ENCODE data around the gene HPS1.
A peak's percentile ranks its signal among the peaks of the same experiment; 100 is the strongest.

The HPS1 gene

GRCh38 chr10:98450618-98451017 lies 3.9 kb upstream of the HPS1 start:
- Histone ChIP-seq H3K4me1 (ENCODE audit: control insufficient read depth in 1 of 2, insufficient read depth in 2 of 2, low read length in 2 of 2) (peaks cover 8 to 9% of the 10 kb centered on the region in 2 donors), H3K27ac (ENCODE audit: low read depth, low read length) (no peak overlapping the region), H3K27me3 (ENCODE audit: control insufficient read depth in 1 of 2, insufficient read depth in 2 of 2, low read length in 2 of 2) (no peaks in the 10 kb centered on the region), H3K4me3 (ENCODE audit: low read depth in 1 of 2, low read length in 2 of 2) (no peak overlapping the region), H3K9me3 (ENCODE audit: control insufficient read depth in 1 of 2, low read length in 2 of 2) (no peaks in the 10 kb centered on the region), H3K9ac (ENCODE audit: low read depth in 1 of 2, low read length in 2 of 2) (no peak overlapping the region), H3K36me3 (ENCODE audit: control insufficient read depth in 1 of 2, insufficient read depth in 2 of 2, low read length in 2 of 2) (no peaks in the 10 kb centered on the region)

GRCh38 chr10:98449287-98449686 lies 2.6 kb upstream of the HPS1 start:
- no peaks in the 10 kb centered on the region for H3K27me3 ChIP-seq (ENCODE audit: control insufficient read depth in 1 of 2, insufficient read depth in 2 of 2, low read length in 2 of 2)
- H3K27ac ChIP-seq (ENCODE audit: low read depth, low read length), result no peak overlapping the region
- H3K9me3 ChIP-seq (ENCODE audit: control insufficient read depth in 1 of 2, low read length in 2 of 2), result no peaks in the 10 kb centered on the region
- peaks cover 18 to 22% of the 10 kb centered on the region in 2 donors for H3K4me1 ChIP-seq (ENCODE audit: control insufficient read depth in 1 of 2, insufficient read depth in 2 of 2, low read length in 2 of 2)
- peaks cover 11% of the 10 kb centered on the region in 2 donors for H3K36me3 ChIP-seq (ENCODE audit: control insufficient read depth in 1 of 2, insufficient read depth in 2 of 2, low read length in 2 of 2)
- H3K9ac ChIP-seq (ENCODE audit: low read depth in 1 of 2, low read length in 2 of 2), result no peak overlapping the region
- H3K4me3 ChIP-seq (ENCODE audit: low read depth in 1 of 2, low read length in 2 of 2), result no peak overlapping the region

GRCh38 chr10:98446151-98446660 lies 529 bp downstream of the HPS1 start:
- Histone ChIP-seq H3K27ac (ENCODE audit: low read depth, low read length) (peak overlapping the region; percentile 71), H3K27me3 (ENCODE audit: control insufficient read depth in 1 of 2, insufficient read depth in 2 of 2, low read length in 2 of 2) (no peaks in the 10 kb centered on the region), H3K9me3 (ENCODE audit: control insufficient read depth in 1 of 2, low read length in 2 of 2) (no peaks in the 10 kb centered on the region), H3K9ac (ENCODE audit: low read depth in 1 of 2, low read length in 2 of 2) (peak overlapping the region; percentile 80 to 82), H3K4me1 (ENCODE audit: control insufficient read depth in 1 of 2, insufficient read depth in 2 of 2, low read length in 2 of 2) (peaks cover 18 to 25% of the 10 kb centered on the region in 2 donors), H3K4me3 (ENCODE audit: low read depth in 1 of 2, low read length in 2 of 2) (peak overlapping the region; percentile 88 to 90), H3K36me3 (ENCODE audit: control insufficient read depth in 1 of 2, insufficient read depth in 2 of 2, low read length in 2 of 2) (peaks cover 18 to 33% of the 10 kb centered on the region in 2 donors)

GRCh38 chr10:98445200-98445812 lies 1.4 kb downstream of the HPS1 start:
- peak overlapping the region; percentile 88 to 90 for H3K4me3 ChIP-seq (ENCODE audit: low read depth in 1 of 2, low read length in 2 of 2)
- no peak overlapping the region for H3K27ac ChIP-seq (ENCODE audit: low read depth, low read length)
- H3K27me3 ChIP-seq (ENCODE audit: control insufficient read depth in 1 of 2, insufficient read depth in 2 of 2, low read length in 2 of 2), result no peaks in the 10 kb centered on the region
- peaks cover 18 to 37% of the 10 kb centered on the region in 2 donors for H3K36me3 ChIP-seq (ENCODE audit: control insufficient read depth in 1 of 2, insufficient read depth in 2 of 2, low read length in 2 of 2)
- H3K9me3 ChIP-seq (ENCODE audit: control insufficient read depth in 1 of 2, low read length in 2 of 2), result no peaks in the 10 kb centered on the region
- H3K9ac ChIP-seq (ENCODE audit: low read depth in 1 of 2, low read length in 2 of 2), result peak overlapping the region in 1 of 2 donors; percentile 82
- peaks cover 18 to 25% of the 10 kb centered on the region in 2 donors for H3K4me1 ChIP-seq (ENCODE audit: control insufficient read depth in 1 of 2, insufficient read depth in 2 of 2, low read length in 2 of 2)

- peaks cover 18 to 40% of the 10 kb centered on the region in 2 donors for H3K36me3 ChIP-seq (ENCODE audit: control insufficient read depth in 1 of 2, insufficient read depth in 2 of 2, low read length in 2 of 2)
- H3K9ac ChIP-seq (ENCODE audit: low read depth in 1 of 2, low read length in 2 of 2), result no peak overlapping the region
- H3K9me3 ChIP-seq (ENCODE audit: control insufficient read depth in 1 of 2, low read length in 2 of 2), result no peaks in the 10 kb centered on the region
- no peak overlapping the region for H3K4me3 ChIP-seq (ENCODE audit: low read depth in 1 of 2, low read length in 2 of 2)
- H3K4me1 ChIP-seq (ENCODE audit: control insufficient read depth in 1 of 2, insufficient read depth in 2 of 2, low read length in 2 of 2), result peaks cover 18 to 25% of the 10 kb centered on the region in 2 donors
- H3K27ac ChIP-seq (ENCODE audit: low read depth, low read length), result no peak overlapping the region
- no peaks in the 10 kb centered on the region for H3K27me3 ChIP-seq (ENCODE audit: control insufficient read depth in 1 of 2, insufficient read depth in 2 of 2, low read length in 2 of 2)
These were observed 2.3 kb downstream of the HPS1 start for GRCh38 chr10:98444314-98445006.

- H3K9me3 ChIP-seq (ENCODE audit: control insufficient read depth in 1 of 2, low read length in 2 of 2), result no peaks in the 10 kb centered on the region
- H3K9ac ChIP-seq (ENCODE audit: low read depth in 1 of 2, low read length in 2 of 2), result no peak overlapping the region
- H3K27me3 ChIP-seq (ENCODE audit: control insufficient read depth in 1 of 2, insufficient read depth in 2 of 2, low read length in 2 of 2), result no peaks in the 10 kb centered on the region
- peaks cover 22 to 65% of the 10 kb centered on the region in 2 donors for H3K36me3 ChIP-seq (ENCODE audit: control insufficient read depth in 1 of 2, insufficient read depth in 2 of 2, low read length in 2 of 2)
- no peak overlapping the region for H3K27ac ChIP-seq (ENCODE audit: low read depth, low read length)
- H3K4me3 ChIP-seq (ENCODE audit: low read depth in 1 of 2, low read length in 2 of 2), result no peak overlapping the region
- no peaks in the 10 kb centered on the region for H3K4me1 ChIP-seq (ENCODE audit: control insufficient read depth in 1 of 2, insufficient read depth in 2 of 2, low read length in 2 of 2)
These were observed 8.0 kb downstream of the HPS1 start for GRCh38 chr10:98438715-98439114.

- H3K27ac ChIP-seq (ENCODE audit: low read depth, low read length), result no peak overlapping the region
- no peaks in the 10 kb centered on the region for H3K4me1 ChIP-seq (ENCODE audit: control insufficient read depth in 1 of 2, insufficient read depth in 2 of 2, low read length in 2 of 2)
- H3K36me3 ChIP-seq (ENCODE audit: control insufficient read depth in 1 of 2, insufficient read depth in 2 of 2, low read length in 2 of 2), result peaks cover 17 to 66% of the 10 kb centered on the region in 2 donors
- H3K9me3 ChIP-seq (ENCODE audit: control insufficient read depth in 1 of 2, low read length in 2 of 2), result no peaks in the 10 kb centered on the region
- H3K9ac ChIP-seq (ENCODE audit: low read depth in 1 of 2, low read length in 2 of 2), result no peak overlapping the region
- H3K27me3 ChIP-seq (ENCODE audit: control insufficient read depth in 1 of 2, insufficient read depth in 2 of 2, low read length in 2 of 2), result no peaks in the 10 kb centered on the region
- no peak overlapping the region for H3K4me3 ChIP-seq (ENCODE audit: low read depth in 1 of 2, low read length in 2 of 2)
These were observed 10.0 kb downstream of the HPS1 start for GRCh38 chr10:98436704-98437103.

GRCh38 chr10:98435178-98435577 lies 11.6 kb downstream of the HPS1 start:
- H3K4me1 ChIP-seq (ENCODE audit: control insufficient read depth in 1 of 2, insufficient read depth in 2 of 2, low read length in 2 of 2), result no peaks in the 10 kb centered on the region
- no peaks in the 10 kb centered on the region for H3K27me3 ChIP-seq (ENCODE audit: control insufficient read depth in 1 of 2, insufficient read depth in 2 of 2, low read length in 2 of 2)
- peaks cover 30 to 76% of the 10 kb centered on the region in 2 donors for H3K36me3 ChIP-seq (ENCODE audit: control insufficient read depth in 1 of 2, insufficient read depth in 2 of 2, low read length in 2 of 2)
- H3K9me3 ChIP-seq (ENCODE audit: control insufficient read depth in 1 of 2, low read length in 2 of 2), result no peaks in the 10 kb centered on the region
- H3K27ac ChIP-seq (ENCODE audit: low read depth, low read length), result no peak overlapping the region
- H3K9ac ChIP-seq (ENCODE audit: low read depth in 1 of 2, low read length in 2 of 2), result no peak overlapping the region
- no peak overlapping the region for H3K4me3 ChIP-seq (ENCODE audit: low read depth in 1 of 2, low read length in 2 of 2)

- Histone ChIP-seq H3K4me1 (ENCODE audit: control insufficient read depth in 1 of 2, insufficient read depth in 2 of 2, low read length in 2 of 2) (no peaks in the 10 kb centered on the region), H3K36me3 (ENCODE audit: control insufficient read depth in 1 of 2, insufficient read depth in 2 of 2, low read length in 2 of 2) (peaks cover 40 to 80% of the 10 kb centered on the region in 2 donors), H3K27ac (ENCODE audit: low read depth, low read length) (no peak overlapping the region), H3K27me3 (ENCODE audit: control insufficient read depth in 1 of 2, insufficient read depth in 2 of 2, low read length in 2 of 2) (no peaks in the 10 kb centered on the region), H3K4me3 (ENCODE audit: low read depth in 1 of 2, low read length in 2 of 2) (no peak overlapping the region), H3K9me3 (ENCODE audit: control insufficient read depth in 1 of 2, low read length in 2 of 2) (no peaks in the 10 kb centered on the region), H3K9ac (ENCODE audit: low read depth in 1 of 2, low read length in 2 of 2) (no peak overlapping the region)
These were observed 12.6 kb downstream of the HPS1 start for GRCh38 chr10:98433881-98434732.

- Histone ChIP-seq H3K36me3 (ENCODE audit: control insufficient read depth in 1 of 2, insufficient read depth in 2 of 2, low read length in 2 of 2) (peaks cover 40 to 77% of the 10 kb centered on the region in 2 donors), H3K27ac (ENCODE audit: low read depth, low read length) (no peak overlapping the region), H3K9ac (ENCODE audit: low read depth in 1 of 2, low read length in 2 of 2) (no peak overlapping the region)
These were observed 13.4 kb downstream of the HPS1 start for GRCh38 chr10:98433371-98433770.

More at GRCh38 chr10:98433371-98433770, 13.4 kb downstream of the HPS1 start:
- Histone ChIP-seq H3K4me1 (ENCODE audit: control insufficient read depth in 1 of 2, insufficient read depth in 2 of 2, low read length in 2 of 2) (no peaks in the 10 kb centered on the region), H3K27me3 (ENCODE audit: control insufficient read depth in 1 of 2, insufficient read depth in 2 of 2, low read length in 2 of 2) (no peaks in the 10 kb centered on the region), H3K9me3 (ENCODE audit: control insufficient read depth in 1 of 2, low read length in 2 of 2) (no peaks in the 10 kb centered on the region), H3K4me3 (ENCODE audit: low read depth in 1 of 2, low read length in 2 of 2) (no peak overlapping the region)
